GM18517 (cell line): ENCODE results near the gene PRKCZ.

Source experiments
- ATAC-seq: cut with Tn5 transposase; IDR thresholded peaks from one replicate; pipeline ENCODE4 v1.9.1; 2021; ENCODE audit warnings: mild to moderate bottlenecking, moderate library complexity; ENCODE audit not compliant: unreplicated experiment

Gene PRKCZ

GRCh38 chr1:2215909-2216766 lies 165.9 kb downstream of the PRKCZ start:
- no peak for ATAC-seq

GRCh38 chr1:2216767-2217058 lies 166.5 kb downstream of the PRKCZ start:
- no peak for ATAC-seq

GRCh38 chr1:2221271-2221670 lies 171.1 kb downstream of the PRKCZ start:
- ATAC-seq: no peak

GRCh38 chr1:2224170-2224584 lies 174.0 kb downstream of the PRKCZ start:
- no peak for ATAC-seq

- no peak for ATAC-seq
Measured at GRCh38 chr1:2224631-2225428, 174.6 kb downstream of the PRKCZ start.

GRCh38 chr1:2226525-2227345 lies 176.5 kb downstream of the PRKCZ start:
- ATAC-seq: no peak

- ATAC-seq: peak; percentile 86
Measured at GRCh38 chr1:2227346-2228156, 177.3 kb downstream of the PRKCZ start.

- ATAC-seq: no peak
Measured at GRCh38 chr1:2228157-2228594, 178.0 kb downstream of the PRKCZ start, which contains the start of gene SKI. Gene SKI (plus strand): TSS chr1:2228319. CDS start chr1:2228767, 448 bp downstream.

- ATAC-seq: no peak
Measured at GRCh38 chr1:2228694-2229036, 178.5 kb downstream of the PRKCZ start.

GRCh38 chr1:2229037-2229864 lies 179.0 kb downstream of the PRKCZ start:
- ATAC-seq: no peak

- no peak for ATAC-seq
Measured at GRCh38 chr1:2229911-2230731, 179.9 kb downstream of the PRKCZ start.

GRCh38 chr1:2230781-2231531 lies 180.7 kb downstream of the PRKCZ start:
- ATAC-seq: no peak

GRCh38 chr1:2231532-2232254 lies 181.5 kb downstream of the PRKCZ start:
- no peak for ATAC-seq

- ATAC-seq: no peak
Measured at GRCh38 chr1:2232255-2232915, 182.2 kb downstream of the PRKCZ start.

GRCh38 chr1:2232916-2233438 lies 182.8 kb downstream of the PRKCZ start:
- no peak for ATAC-seq

GRCh38 chr1:2233468-2233867 lies 183.3 kb downstream of the PRKCZ start:
- ATAC-seq: no peak
